ENCODE results near the gene NRCAM. TPM values are rescaled to one million over a fixed set of nuclear protein-coding genes. Genes with fewer than 3 reads are reported as not detected.

NRCAM gene
- total RNA-seq, 4 donors from 2014 or later: 1.3 to 4.7 (median 2.2) TPM

DNA sequence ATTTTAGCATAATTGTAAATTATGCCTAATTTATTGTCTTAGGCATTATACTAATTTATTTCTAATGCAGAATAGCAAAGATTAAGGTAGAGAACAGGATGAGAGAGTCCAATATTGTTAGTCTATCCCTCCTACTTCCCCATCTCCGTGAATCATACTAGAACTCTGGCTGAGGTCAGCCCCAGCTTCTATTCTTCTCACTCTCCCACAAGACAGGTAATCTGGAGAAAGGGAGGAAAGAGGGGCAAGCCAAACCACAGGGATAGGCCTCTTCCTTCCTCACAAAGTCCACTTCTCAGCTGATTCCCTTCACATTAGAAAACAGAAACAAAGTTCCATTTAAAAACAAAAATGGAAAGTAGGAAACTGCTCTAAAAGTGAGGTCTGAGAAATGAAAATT is 208.6 kb downstream of the NRCAM start:
- ATAC-seq: no peak
- no peaks in the 10 kb centered on the region for H3K36me3 ChIP-seq
- H3K4me1 ChIP-seq: no peaks in the 10 kb centered on the region
- no peak overlapping the region for H3K4me3 ChIP-seq
- 54 to 100% methylated on average over 1 of the region's 1 CpG for WGBS, 2 donors (ENCODE audit: low coverage in 1 of 2)
- no peaks in the 10 kb centered on the region for H3K9me3 ChIP-seq
- no peak overlapping the region for H3K27ac ChIP-seq
- no peak for TF ChIP-seq POLR2A (IDR thresholded peaks at IDR 0.05)
- no peak for TF ChIP-seq EP300 (IDR thresholded peaks at IDR 0.05)
- no peak for TF ChIP-seq CTCF (IDR thresholded peaks at IDR 0.05)
- TF ChIP-seq POLR2AphosphoS5 (IDR thresholded peaks at IDR 0.05): no peak
- H3K27me3 ChIP-seq: no peaks in the 10 kb centered on the region

DNA sequence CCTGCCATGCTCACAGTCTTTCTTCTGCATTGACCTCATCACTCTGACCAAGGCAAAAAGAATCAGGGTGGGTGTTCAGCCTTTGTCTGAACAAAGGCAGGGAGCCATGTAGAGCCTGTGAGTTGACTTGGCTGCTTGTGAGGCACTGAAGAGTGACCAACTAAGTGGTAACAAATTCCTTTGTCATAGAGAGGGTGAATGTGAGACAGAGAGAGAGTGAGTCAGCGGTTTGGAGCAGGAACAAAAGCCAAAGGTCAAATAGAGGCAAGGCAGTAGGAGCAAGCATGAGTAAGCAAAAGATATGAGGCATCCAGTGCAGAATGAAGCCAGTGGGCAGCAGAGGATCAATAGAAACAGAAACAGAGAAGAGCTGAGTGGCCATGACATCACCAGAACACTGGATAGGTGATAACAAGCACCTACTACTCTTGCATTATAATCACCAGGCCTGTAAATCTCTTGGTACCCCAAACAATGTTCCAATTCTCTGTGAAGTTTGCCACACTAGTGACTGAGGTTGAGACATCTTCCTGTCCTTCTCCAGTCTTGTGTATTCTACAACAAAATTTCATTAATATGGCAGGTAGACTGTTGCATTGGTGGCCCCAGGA is 209.9 kb downstream of the NRCAM start:
- no peaks in the 10 kb centered on the region for H3K27me3 ChIP-seq
- no peak overlapping the region for H3K27ac ChIP-seq
- H3K9me3 ChIP-seq: no peaks in the 10 kb centered on the region
- peak; percentile 16 for ATAC-seq
- no peak for TF ChIP-seq POLR2A (IDR thresholded peaks at IDR 0.05)
- H3K36me3 ChIP-seq: no peaks in the 10 kb centered on the region
- H3K4me3 ChIP-seq: no peak overlapping the region
- H3K4me1 ChIP-seq: no peaks in the 10 kb centered on the region
- 13 to 50% methylated on average over 1 of the region's 1 CpG for WGBS, 2 donors (ENCODE audit: low coverage in 1 of 2)

- H3K36me3 ChIP-seq: no peaks in the 10 kb centered on the region
- ATAC-seq: no peak
- no peaks in the 10 kb centered on the region for H3K27me3 ChIP-seq
- WGBS, 2 donors (ENCODE audit: low coverage in 1 of 2): 58 to 60% methylated on average over 2 of the region's 2 CpGs
- no peaks in the 10 kb centered on the region for H3K4me1 ChIP-seq
- H3K9me3 ChIP-seq: no peaks in the 10 kb centered on the region
- TF ChIP-seq POLR2AphosphoS5 (IDR thresholded peaks at IDR 0.05): no peak
- TF ChIP-seq CTCF (IDR thresholded peaks at IDR 0.05): no peak
- TF ChIP-seq POLR2A (IDR thresholded peaks at IDR 0.05): no peak
- TF ChIP-seq EP300 (IDR thresholded peaks at IDR 0.05): no peak
- H3K4me3 ChIP-seq: no peak overlapping the region
- no peak overlapping the region for H3K27ac ChIP-seq
Observed at GRCh38 chr7:108245523-108246226, 210.6 kb downstream of the NRCAM start.

DNA sequence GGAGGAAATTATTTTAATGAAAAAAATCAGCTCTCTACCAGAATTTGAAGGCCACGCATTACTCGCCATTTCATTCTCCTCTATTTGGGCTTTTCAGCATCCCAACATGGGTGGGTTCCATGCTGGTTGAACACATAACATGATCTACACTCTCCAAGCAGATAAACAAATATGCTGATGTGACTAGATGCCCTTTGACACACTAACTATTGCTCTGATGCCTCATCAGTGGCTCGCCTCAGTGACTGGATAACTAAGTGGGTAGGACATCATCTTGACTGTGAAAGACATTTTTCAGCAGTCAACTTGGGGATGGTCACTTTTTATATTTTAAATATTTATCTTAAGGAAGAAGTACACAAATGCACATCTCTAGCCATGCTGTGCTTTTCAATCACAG is 212.1 kb downstream of the NRCAM start:
- no peaks in the 10 kb centered on the region for H3K4me1 ChIP-seq
- ATAC-seq: no peak
- WGBS, 2 donors (ENCODE audit: low coverage in 1 of 2): 86 to 92% methylated on average over 3 of the region's 3 CpGs
- no peak overlapping the region for H3K4me3 ChIP-seq
- TF ChIP-seq POLR2A (IDR thresholded peaks at IDR 0.05) (no peak), POLR2AphosphoS5 (IDR thresholded peaks at IDR 0.05) (no peak), CTCF (IDR thresholded peaks at IDR 0.05) (no peak), EP300 (IDR thresholded peaks at IDR 0.05) (no peak)
- no peaks in the 10 kb centered on the region for H3K36me3 ChIP-seq
- H3K27ac ChIP-seq: no peak overlapping the region
- H3K27me3 ChIP-seq: no peaks in the 10 kb centered on the region
- H3K9me3 ChIP-seq: no peaks in the 10 kb centered on the region

DNA sequence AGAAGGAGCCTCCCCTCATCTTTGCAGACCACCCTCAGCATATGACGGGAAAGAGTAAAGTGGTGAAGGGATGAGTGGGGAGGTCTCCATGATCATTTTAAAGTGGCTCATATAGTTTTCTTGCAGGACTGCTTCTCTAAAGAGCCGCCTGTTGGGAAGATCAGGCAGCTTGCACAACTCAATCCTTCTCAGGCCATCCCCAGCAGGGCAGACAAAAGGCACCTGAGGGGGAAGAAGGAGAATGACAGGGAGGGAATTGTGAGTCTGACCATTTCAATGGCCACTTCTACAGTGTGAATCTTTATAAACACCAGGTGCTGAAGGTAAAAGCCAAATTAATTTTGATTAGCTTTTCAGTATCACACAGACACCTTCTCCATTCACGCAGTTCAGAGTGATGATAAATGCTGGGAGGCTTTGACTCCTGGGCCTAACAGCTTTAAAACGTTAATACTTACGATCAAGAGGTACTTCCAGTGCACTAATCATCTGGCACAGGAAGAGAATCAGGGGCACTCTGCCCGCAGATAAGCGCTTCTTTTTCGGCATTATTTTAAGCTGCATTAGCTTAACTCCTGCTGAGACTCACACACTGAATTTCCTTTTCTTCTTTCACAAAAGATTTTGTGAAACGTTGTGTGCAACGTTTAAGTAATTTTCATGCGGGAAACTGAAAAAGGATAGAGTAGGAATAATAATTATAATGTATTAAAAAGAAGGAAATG is 216.6 kb downstream of the NRCAM start:
- 58 to 65% methylated on average over 9 to 11 of the region's 11 CpGs for WGBS, 2 donors (ENCODE audit: low coverage in 1 of 2)
- TF ChIP-seq POLR2A (IDR thresholded peaks at IDR 0.05): no peak
- TF ChIP-seq EP300 (IDR thresholded peaks at IDR 0.05): no peak
- no peak for TF ChIP-seq POLR2AphosphoS5 (IDR thresholded peaks at IDR 0.05)
- TF ChIP-seq CTCF (IDR thresholded peaks at IDR 0.05): no peak

More for the DNA sequence above, 216.6 kb downstream of the NRCAM start:
- Histone ChIP-seq H3K9me3 (no peaks in the 10 kb centered on the region), H3K36me3 (no peaks in the 10 kb centered on the region), H3K4me1 (no peaks in the 10 kb centered on the region), H3K4me3 (no peak overlapping the region), H3K27ac (no peak overlapping the region), H3K27me3 (no peaks in the 10 kb centered on the region)
- no peak for ATAC-seq

Data from gastroesophageal sphincter (tissue), 4 donors.